NCI-H524 treated with DMSO at 0.1 percent for 48 hours (cell line): ENCODE data around the gene SEPSECS.

Experiments used
- DNase-seq: peaks from one replicate; lab custom pipeline; 2025; lab: John Stamatoyannopoulos, UW

SEPSECS gene

DNA sequence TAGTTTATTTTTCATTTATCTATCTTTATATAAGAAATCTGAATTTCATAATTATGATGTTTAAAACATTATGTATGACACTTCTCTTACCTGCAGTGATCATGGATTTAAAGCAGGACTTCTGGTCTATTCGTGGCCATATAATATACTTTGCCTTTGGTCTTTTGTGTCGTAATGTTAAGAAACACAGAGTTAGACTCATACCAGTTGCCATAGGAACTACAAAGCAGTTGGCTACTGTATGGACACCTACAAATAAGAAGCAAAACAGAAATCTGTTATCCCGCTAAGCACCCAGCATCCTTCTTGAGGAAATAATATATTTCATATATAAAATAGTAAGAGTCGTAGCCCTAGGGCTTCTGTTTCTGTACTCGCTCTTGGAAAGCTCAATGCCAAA is 4.3 kb downstream of the SEPSECS start:
- DNase-seq: no peak

DNA sequence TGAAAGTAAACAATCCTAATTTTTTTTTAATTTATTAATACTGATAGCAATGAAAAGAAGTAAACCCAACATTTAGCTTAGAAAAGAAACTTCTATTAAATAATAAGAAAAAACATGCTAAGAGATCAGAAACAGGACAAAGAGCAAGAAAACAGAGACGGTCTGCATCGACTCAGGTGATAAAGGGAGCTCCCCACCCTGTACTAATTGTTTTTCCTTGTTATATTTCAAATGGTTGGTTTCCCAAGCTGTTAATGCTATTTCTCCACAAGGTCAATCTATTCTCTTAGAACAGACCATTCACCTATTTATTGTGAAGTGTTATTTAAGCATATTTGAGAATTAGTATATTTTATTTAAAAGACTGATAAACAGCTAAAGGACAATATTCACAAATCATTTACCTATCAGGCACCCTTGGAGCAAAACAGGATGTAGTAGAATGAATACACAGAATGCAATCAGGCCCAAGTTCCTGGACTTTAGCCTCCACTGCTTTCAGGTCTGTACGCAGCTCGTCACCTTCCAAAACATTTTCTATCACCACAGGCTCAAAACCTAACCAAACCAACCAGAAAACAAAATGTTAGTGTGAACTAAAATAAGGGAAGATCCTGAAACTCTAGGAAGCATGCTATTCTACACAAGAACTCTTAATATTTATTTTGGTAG is 5.5 kb downstream of the SEPSECS start:
- no peak for DNase-seq

GRCh38 chr4:25146076-25146475 is 14.2 kb downstream of the SEPSECS start:
- no peak for DNase-seq

DNA sequence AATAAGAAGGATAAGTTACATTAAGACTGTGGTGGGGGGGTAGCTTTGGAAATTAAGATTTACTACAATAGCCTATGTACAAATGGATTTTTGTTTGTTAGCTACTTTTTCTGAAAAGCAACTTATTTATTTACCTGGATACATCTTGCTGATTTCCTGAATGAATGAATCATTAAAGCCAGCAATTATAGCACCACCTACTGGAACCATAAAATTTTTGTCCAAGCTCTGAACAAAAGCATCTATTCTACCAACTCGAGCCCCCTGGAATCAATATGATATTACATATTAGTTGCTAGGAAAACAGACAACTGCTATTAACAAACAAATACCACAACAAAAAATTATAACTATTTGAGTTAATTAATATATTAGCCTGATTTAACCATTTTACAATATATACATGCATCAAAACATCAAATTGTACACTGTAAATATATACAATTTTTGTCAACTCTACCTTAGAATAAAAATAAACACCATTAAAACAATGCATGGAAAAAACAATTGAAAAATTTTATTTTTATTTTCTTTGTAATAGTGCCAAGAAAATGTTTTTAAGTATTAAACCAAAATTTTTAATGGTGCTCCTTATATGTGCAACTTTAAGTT is 15.3 kb downstream of the SEPSECS start:
- no peak for DNase-seq

DNA sequence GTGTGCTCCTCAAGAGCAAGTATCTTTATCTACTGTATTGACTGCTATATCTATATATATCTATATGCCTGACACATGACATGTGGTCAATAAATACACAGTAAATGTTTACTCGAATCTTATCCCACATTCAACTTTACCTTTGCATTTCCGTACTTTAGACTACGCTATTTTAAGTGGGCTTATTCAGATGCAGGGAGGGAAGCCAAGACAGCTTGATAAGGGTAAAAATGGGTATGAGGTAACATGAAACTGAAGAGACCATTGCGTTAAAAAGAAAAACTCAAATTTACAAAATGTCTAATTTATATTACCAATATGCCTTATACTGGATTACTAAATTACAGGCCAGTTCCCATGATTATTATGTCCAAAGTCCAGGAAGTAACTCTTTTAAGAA is 17.8 kb downstream of the SEPSECS start:
- no peak for DNase-seq

DNA sequence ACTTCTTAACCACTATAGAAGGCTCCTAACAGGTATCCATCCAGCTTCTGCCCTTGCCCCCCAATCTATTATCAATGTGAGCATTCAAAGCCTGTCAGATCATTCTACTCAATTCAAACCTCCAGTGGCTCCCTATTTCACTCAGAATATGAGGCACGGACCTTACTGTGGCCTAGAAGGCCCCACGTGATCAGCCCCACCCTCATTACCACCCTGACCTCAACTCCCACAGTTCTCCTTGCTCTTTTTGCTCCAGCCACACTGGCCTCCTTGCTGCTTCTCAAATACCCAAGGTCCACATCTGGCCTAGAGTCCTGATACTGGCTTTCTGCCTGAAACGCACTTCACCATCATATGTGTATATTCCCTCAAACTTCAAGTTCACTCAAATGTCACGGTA is 18.7 kb downstream of the SEPSECS start:
- DNase-seq: no peak

- DNase-seq: no peak
These were observed 27.1 kb downstream of the SEPSECS start for GRCh38 chr4:25133132-25133531.

DNA sequence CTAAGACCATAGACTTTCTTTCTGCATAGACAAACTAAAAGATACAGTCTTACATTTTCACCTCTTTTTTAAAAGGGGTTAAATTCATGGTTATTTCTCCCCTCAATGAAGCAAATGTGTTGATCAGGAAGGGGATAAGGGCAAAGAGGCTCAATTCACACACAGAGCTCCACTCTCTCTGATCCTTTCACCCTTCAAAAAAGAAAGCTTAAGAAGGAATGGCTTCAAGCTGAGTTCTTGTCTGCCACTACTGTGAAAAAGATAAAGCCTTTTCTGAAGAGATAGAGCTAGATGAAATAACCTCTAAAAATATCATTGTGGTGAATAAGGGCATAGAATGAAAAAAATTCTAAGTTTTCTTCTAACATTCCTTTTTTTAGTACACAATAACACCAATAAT is 28.3 kb downstream of the SEPSECS start:
- DNase-seq: no peak

- no peak for DNase-seq
These were observed 28.9 kb downstream of the SEPSECS start for GRCh38 chr4:25131381-25131780.

DNA sequence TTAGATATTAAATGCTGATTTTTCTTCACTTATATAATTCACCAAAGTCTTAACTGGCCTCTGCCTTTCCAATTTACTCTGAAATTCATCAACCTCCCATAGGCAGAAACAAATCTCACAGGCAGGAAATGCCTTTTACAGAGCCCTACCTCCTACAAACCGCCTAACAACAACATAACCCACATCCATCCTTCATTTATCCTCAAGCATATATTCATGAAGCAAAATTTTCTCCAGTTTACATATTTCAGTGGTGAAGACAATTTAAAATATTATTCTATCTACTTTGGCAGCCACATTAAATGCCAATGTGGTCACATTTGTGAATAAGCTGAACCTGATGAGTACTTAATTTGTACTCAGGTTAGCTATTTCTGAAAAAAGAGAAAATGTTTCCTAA is 30.3 kb downstream of the SEPSECS start:
- no peak for DNase-seq

GRCh38 chr4:25128671-25129070 is 31.6 kb downstream of the SEPSECS start:
- DNase-seq: peak; percentile 49

DNA sequence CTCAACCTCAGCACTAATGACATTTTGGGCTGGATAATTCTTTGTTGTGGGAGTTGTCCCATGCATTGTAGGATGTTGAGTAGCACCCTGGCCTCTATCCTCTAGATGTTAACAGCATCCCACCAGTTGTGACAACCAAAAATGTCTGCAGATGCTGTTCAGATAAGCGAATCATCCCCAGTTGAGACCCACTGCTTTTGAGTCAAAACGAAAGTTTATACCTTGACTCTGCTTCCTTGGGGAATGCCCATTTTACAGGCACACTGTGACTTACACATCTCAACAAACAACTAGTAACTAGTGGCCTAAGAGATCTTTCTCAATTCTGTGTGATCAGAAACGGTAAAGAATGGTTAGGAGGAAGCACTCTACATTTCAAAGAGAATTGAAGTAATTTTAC is 37.0 kb downstream of the SEPSECS start:
- no peak for DNase-seq

GRCh38 chr4:25120146-25120940 is 39.9 kb downstream of the SEPSECS start:
- DNase-seq: no peak

- no peak for DNase-seq
These were observed 42.4 kb downstream of the SEPSECS start for GRCh38 chr4:25117716-25118472.

DNA sequence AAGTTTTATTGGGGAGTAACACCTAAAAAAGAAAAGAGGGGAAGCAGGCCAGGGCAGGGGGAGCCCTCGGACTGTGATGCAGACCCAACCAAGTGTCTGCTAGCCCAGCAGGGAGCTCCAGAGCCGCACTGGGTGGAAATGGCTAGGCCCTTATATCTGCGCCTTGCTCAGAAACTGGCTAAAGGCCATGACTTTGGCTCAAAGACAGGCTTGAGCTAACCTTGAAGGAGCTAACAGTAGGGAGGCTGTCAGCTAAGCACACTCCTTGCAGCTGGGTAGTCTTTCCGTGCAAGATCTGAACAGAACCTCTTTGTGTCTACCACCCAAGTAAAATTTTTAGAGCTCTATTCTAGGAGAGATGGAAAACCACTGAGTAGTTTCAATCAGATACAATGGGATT is 43.0 kb downstream of the SEPSECS start:
- DNase-seq: no peak

GRCh38 chr4:25113915-25114904 is 46.0 kb downstream of the SEPSECS start:
- no peak for DNase-seq

DNA sequence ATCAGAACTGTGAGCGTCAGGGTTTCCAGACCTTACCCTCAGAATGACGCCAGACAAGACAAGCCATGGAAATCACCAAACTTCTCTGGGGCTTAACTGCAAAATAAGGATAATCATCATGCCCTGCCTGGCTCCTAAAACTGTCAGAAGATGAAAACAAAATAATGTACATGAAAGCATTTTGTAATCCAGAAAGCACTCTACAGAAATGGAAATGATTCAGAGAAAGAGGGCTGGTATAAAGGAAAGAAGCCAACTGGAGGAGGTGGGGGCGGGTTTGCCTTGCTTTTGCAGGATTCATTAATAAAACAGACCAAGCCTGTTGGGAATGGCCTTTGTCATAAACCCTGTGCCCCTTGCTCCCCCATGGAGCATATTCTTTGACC is 47.3 kb downstream of the SEPSECS start:
- no peak for DNase-seq

DNA sequence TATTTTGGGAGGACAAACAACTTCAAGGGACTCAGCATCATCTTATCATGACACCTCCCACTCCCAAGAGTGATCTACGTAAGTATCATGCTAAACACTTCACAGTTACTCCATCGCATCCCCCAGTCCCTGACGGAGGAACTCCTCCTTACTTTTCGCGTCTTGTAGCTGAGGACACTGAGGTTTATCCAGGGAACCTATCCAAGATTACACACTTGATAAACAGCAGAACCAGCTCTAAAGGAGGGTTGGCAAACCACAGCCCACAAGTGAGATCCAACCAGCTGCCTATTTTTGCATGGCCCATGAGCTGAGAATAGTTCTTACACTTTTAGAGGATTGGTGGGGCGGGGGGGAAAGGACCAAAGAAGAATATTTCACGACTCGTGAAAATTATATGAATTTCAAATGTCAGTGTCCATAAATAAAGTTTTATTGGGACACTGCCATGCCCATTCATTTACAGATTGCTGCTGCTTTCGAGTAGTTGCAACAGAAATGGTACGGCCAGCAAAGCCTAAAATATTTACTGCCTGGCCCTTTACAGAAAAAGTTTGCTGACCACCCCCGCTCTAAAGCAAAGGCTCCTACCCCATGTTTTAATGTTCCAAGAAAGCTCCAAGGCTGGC is 47.8 kb downstream of the SEPSECS start:
- no peak for DNase-seq

GRCh38 chr4:25111648-25112196 is 48.5 kb downstream of the SEPSECS start:
- no peak for DNase-seq

DNA sequence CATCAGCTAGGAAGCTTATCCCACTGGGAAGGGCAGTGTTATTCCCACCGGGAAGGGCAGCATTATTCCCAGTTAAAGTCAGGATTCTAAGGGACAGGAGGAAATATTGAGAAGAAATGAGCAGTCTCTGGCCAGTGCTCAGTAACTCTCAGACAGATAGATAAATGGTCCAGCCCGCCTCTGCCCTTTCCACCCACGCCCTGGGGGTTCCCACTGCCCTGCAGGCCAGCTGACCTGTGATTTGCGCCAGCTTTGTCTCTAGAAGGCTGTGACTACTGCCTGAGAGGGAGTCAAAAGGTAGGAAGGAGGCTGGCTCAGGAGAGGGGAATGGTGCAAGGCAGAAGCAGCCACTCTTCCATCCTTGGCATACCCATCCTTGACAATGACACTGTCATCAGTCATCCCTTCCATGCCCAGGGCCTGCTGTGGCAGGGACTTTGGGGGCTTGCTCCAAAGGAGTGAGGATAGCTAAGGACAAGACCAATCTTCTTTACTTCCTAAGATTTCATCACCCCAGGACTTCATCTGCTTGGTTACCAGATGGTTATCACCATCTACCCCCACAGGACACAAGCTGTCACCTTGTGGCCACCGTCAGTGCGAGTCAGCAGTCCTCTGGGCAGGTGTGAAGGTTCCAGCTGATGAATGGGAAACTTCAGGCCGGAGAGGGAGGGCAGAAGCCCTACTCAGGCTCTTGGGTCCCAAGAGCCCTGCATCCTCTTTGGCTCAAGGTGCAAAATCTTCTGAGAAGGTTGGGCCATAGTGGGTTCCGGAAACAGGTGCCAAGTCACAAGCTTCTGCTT is 49.5 kb downstream of the SEPSECS start:
- DNase-seq: no peak
